ENCODE results near the gene FLNB.

- TF ChIP-seq CTCF (IDR thresholded peaks at IDR 0.05), result no peak
- no peak for TF ChIP-seq POLR2A (IDR thresholded peaks at IDR 0.05)
Measured at GRCh38 chr3:58175187-58175436, 166.9 kb downstream of the FLNB start.

All from Peyer's patch (tissue), 4 donors.